Uterus (tissue), 4 donors: Measurements from ENCODE around the gene AQR. TPM values are rescaled to one million over a fixed set of nuclear protein-coding genes. Genes with fewer than 3 reads are reported as not detected.

ENCODE experiments used
- DNase-seq, 2 donors: peaks; one replicate each; pipeline ENCODE4 v3.0.0-alpha.2; 2019 to 2020
- H3K27ac ChIP-seq, 2 donors: fragments of 200-600 bp; sonication (generic); 1 replicate in 1 of 2; 2 replicates in 1 of 2; pipeline ENCODE4 v1.5.1; 2016 to 2018
- H3K27me3 ChIP-seq, 2 donors: fragments of 200-600 bp; sonication (generic); one replicate each; pipeline ENCODE4 v1.5.1; 2018 to 2019; ENCODE audit warnings: control low read depth in 1 of 2
- H3K36me3 ChIP-seq, 2 donors: fragments of 200-600 bp; sonication (generic); one replicate each; pipeline ENCODE4 v1.5.1; 2019; ENCODE audit warnings: control low read depth in 1 of 2
- H3K4me1 ChIP-seq, 2 donors: fragments of 200-600 bp; sonication (generic); one replicate each; pipeline ENCODE4 v1.5.1; 2018 to 2019; ENCODE audit warnings: control low read depth in 1 of 2
- H3K4me3 ChIP-seq, 2 donors: fragments of 200-600 bp; sonication (generic); 1 replicate in 1 of 2; 2 replicates in 1 of 2; pipeline ENCODE4 v1.5.1; 2018 to 2019; ENCODE audit warnings: mild to moderate bottlenecking in 1 of 2
- H3K9me3 ChIP-seq, 2 donors: fragments of 200-600 bp; sonication (generic); one replicate each; pipeline ENCODE4 v1.5.1; 2019; ENCODE audit warnings: control low read depth in 1 of 2
- POLR2A ChIP-seq, 2 donors: fragments of 450-650 bp; IDR thresholded peaks; one replicate each; pipeline ENCODE4 v1.6.1; 2016; ENCODE audit warnings: antibody characterized with exemption in 2 of 2, mild to moderate bottlenecking in 1 of 2, moderate library complexity in 1 of 2
- intact Hi-C: fragments of 100-400 bp; cut with DNase I; formaldehyde crosslinking; loops from one replicate; pipeline ENCODE4 v1.15.1; 2023; ENCODE audit warnings: low total_unique reads
- total RNA-seq, 4 donors: library from RNA; depleted of rRNA in 3 of 4; stranded (reverse); fragments of >200 nt in 3 of 4; gene quantifications; one replicate each; pipeline versions ENCODE4 v1.1.0 to v1.2.4, GENCODE V29; 2014 to 2023
- TF ChIP-seq, protein P1 (sequence below), 4 experiments: fragments of 200-600 bp in 2 of 4; fragments of 450-650 bp in 2 of 4; sonication (generic) in 2 of 4; IDR thresholded peaks; one replicate each; pipeline ENCODE4 v1.5.1; 2016 to 2019; ENCODE audit warnings: antibody characterized with exemption in 4 of 4, mild to moderate bottlenecking in 2 of 4, moderate library complexity in 1 of 4
- donor health status: DM: yes; HTN: yes; CAD: no.

AQR gene
- total RNA-seq, 4 donors from 2014 or later, result 13.1 to 52.7 (median 33.3) TPM

DNA sequence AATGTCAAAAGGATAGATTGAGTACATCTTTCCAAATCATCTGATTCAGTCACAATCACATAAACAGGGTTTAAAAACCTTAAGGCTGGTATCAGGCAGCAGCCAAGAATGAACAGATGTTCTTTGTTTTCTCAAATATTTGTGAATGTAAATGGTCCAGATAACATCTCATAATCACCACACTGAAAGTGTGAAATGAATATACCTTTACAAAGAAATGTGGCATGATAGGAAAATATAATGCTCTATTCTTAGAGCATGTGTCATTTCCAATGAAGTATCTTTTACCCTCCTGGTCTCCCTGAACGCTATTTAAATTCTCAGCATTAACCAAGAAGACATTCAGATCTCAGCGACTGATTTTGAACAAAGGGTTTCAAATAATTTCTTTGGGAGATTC, 165.4 kb downstream of the AQR start:
- H3K27me3 ChIP-seq, result no peaks in the 10 kb centered on the region
- no peak overlapping the region for H3K27ac ChIP-seq
- H3K4me3 ChIP-seq, result no peak overlapping the region
- no peak for DNase-seq
- H3K36me3 ChIP-seq, result no peaks in the 10 kb centered on the region
- intact Hi-C loops, result no loop called here
- H3K4me1 ChIP-seq, result no peaks in the 10 kb centered on the region
- H3K9me3 ChIP-seq, result no peaks in the 10 kb centered on the region
- no peak for TF ChIP-seq POLR2A (IDR thresholded peaks at IDR 0.05)
- TF ChIP-seq, protein P1, sequence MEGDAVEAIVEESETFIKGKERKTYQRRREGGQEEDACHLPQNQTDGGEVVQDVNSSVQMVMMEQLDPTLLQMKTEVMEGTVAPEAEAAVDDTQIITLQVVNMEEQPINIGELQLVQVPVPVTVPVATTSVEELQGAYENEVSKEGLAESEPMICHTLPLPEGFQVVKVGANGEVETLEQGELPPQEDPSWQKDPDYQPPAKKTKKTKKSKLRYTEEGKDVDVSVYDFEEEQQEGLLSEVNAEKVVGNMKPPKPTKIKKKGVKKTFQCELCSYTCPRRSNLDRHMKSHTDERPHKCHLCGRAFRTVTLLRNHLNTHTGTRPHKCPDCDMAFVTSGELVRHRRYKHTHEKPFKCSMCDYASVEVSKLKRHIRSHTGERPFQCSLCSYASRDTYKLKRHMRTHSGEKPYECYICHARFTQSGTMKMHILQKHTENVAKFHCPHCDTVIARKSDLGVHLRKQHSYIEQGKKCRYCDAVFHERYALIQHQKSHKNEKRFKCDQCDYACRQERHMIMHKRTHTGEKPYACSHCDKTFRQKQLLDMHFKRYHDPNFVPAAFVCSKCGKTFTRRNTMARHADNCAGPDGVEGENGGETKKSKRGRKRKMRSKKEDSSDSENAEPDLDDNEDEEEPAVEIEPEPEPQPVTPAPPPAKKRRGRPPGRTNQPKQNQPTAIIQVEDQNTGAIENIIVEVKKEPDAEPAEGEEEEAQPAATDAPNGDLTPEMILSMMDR (IDR thresholded peaks at IDR 0.05), result no peak

DNA sequence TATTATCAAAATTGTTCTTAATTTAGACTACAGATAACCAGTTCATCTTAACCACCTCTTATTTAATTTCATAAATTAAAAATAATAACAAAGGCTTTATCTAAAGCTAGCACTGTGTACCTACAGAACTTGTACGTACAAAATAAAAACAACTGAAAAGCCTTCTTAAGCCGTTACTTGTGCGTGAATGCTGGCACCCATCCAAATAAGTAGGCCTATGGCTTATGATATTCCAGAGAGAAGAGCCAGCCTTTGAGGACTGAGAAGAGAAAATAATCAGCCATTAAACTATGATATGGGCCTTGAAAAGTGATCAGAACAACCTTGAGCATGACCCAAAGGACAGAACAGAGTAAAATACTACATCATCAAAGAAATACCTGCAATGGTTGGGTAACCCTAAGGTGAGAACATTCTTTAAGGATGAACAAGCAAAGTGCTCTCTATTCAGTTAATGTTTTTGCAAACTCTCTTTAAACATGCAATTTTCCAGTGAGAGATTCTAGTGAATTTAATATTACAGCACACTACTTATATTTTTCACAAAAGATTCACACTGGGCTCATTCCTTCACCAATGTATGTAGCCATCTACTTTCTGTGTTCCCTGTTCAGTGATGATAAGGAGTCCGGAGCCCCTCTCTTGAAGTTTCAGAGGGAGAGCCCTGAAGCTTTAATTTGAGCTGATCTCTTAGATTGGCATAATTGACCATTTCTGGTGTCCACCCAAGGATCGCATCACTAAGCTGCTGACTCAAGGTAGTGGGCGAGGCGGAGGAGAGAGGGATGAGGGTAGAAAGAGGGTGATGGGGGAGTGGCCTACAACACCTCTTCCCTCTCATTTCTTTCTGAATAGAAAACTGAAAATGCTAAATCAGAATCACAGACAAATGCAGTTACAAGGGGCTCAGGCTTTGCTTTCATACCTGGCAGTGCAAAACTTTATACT, 166.5 kb downstream of the AQR start:
- Histone ChIP-seq H3K9me3 (no peaks in the 10 kb centered on the region), H3K36me3 (no peaks in the 10 kb centered on the region), H3K4me3 (no peak overlapping the region), H3K4me1 (no peaks in the 10 kb centered on the region), H3K27ac (no peak overlapping the region), H3K27me3 (no peaks in the 10 kb centered on the region)
- intact Hi-C loops, result no loop called here
- no peak for TF ChIP-seq POLR2A (IDR thresholded peaks at IDR 0.05)
- TF ChIP-seq, protein P1 (IDR thresholded peaks at IDR 0.05), result no peak
- DNase-seq, result no peak

DNA sequence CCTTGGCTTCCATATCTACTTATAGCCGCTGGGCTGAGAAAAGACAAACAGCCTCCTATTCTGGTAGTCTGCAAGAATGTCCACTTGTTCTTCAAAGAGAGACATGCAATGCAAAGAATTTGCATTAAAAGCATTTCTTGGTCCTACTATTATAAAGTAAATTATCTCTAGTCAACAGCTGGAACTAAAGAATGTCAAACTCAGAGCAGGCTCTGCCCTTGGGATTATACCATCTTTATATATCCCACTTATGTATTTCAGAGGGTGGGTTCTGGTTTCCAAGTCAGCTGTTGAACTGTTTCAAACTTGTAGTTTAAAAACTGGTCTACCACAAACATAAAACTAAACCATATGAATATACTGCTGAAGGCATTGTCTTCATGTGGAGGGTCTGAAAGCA, 167.2 kb downstream of the AQR start:
- intact Hi-C loops, result no loop called here
- H3K9me3 ChIP-seq, result no peaks in the 10 kb centered on the region
- H3K27me3 ChIP-seq, result no peaks in the 10 kb centered on the region
- H3K27ac ChIP-seq, result no peak overlapping the region
- H3K4me1 ChIP-seq, result no peaks in the 10 kb centered on the region
- no peaks in the 10 kb centered on the region for H3K36me3 ChIP-seq
- DNase-seq, result no peak
- no peak overlapping the region for H3K4me3 ChIP-seq
- TF ChIP-seq POLR2A (IDR thresholded peaks at IDR 0.05), result no peak
- TF ChIP-seq, protein P1 (IDR thresholded peaks at IDR 0.05), result no peak

Other genes with a start within 250 kb of the AQR start
- under 1 TPM in 1 of 4 donors, not detected in 3; 0.14 TPM for gene GJD2, start 214.7 kb downstream of the AQR start, total RNA-seq
- gene ACTC1, start 174.2 kb downstream of the AQR start, total RNA-seq, result 1 to 10 TPM in 3 of 4 donors, not detected in 1; 1.0 to 3.0 (median 2.4) TPM
- gene ZNF770, start 18.5 kb upstream of the AQR start, total RNA-seq, result 10 to 100 TPM; 18.4 to 86.1 (median 33.4) TPM
- gene NANOGP8, start 115.6 kb upstream of the AQR start, total RNA-seq, result 1 to 10 TPM in 1 of 4 donors, not detected in 3; 2.8 TPM